HEK293 (cell line): ENCODE measurements around the gene HYKK.

Experiments used
- CTCF ChIA-PET: fragments of 350-600 bp; formaldehyde crosslinking; extraction: SDS; loops from one replicate; lab custom pipeline; 2021; ENCODE audit warnings: antibody characterized with exemption; lab: Yijun Ruan, JAX
- POLR2A ChIA-PET: fragments of 300-600 bp; formaldehyde crosslinking; extraction: SDS; loops from one replicate; lab custom pipeline; 2020; ENCODE audit warnings: antibody characterized with exemption, inconsistent platforms; lab: Yijun Ruan, JAX
- H3K27ac ChIP-seq: fragments of 200-500 bp; sonication (Bioruptor generic); 2 replicates; pipeline ENCODE4 v1.5.1; 2014; ENCODE audit warnings: low read depth, low read length, control low read depth, inconsistent platforms; ENCODE audit errors: extremely low read depth
- H3K36me3 ChIP-seq, 2 experiments: fragments of 200-500 bp in 1 of 2; sonication (Bioruptor generic) in 1 of 2; 1 replicate in 1 of 2; 2 replicates in 1 of 2; pipeline ENCODE4 v1.5.1; 2014 to 2017; ENCODE audit warnings: inconsistent platforms in 2 of 2, low read length in 2 of 2; ENCODE audit not compliant: control insufficient read depth in 2 of 2, insufficient read depth in 1 of 2
- H3K4me1 ChIP-seq: fragments of 200-500 bp; sonication (Bioruptor generic); 2 replicates; pipeline ENCODE4 v1.5.1; 2014; ENCODE audit warnings: mild to moderate bottlenecking, low read length, inconsistent platforms; ENCODE audit not compliant: control insufficient read depth, insufficient read depth
- H3K4me3 ChIP-seq: 2 replicates; pipeline ENCODE4 v1.5.1; 2011; ENCODE audit warnings: low read depth, mild to moderate bottlenecking, control low read depth, low read length, moderate library complexity
- H3K9me3 ChIP-seq: fragments of 200-500 bp; sonication (Bioruptor generic); 2 replicates; pipeline ENCODE4 v1.5.1; 2014; ENCODE audit warnings: low read depth, low read length, inconsistent platforms; ENCODE audit not compliant: control insufficient read depth, insufficient read depth
- AEBP2 ChIP-seq: fragments of 450-650 bp; formaldehyde crosslinking; IDR thresholded peaks from 2 replicates; pipeline ENCODE4 v1.5.1; 2016; ENCODE audit warnings: missing biosample characterization, missing genetic modification characterization, borderline replicate concordance
- BCL11A ChIP-seq: fragments of 450-650 bp; formaldehyde crosslinking; IDR thresholded peaks from 2 replicates; pipeline ENCODE4 v1.5.1; 2016; ENCODE audit warnings: low read depth, missing biosample characterization, missing genetic modification characterization
- GLIS1 ChIP-seq: fragments of 450-650 bp; formaldehyde crosslinking; IDR thresholded peaks from 2 replicates; pipeline ENCODE4 v1.5.1; 2016; ENCODE audit warnings: missing biosample characterization, missing genetic modification characterization
- HOXA7 ChIP-seq: sonication (generic); formaldehyde crosslinking; IDR thresholded peaks from 2 replicates; pipeline ENCODE4 v1.8.1; 2022; ENCODE audit warnings: missing genetic modification reagents, borderline replicate concordance
- HOXD13 ChIP-seq: sonication (generic); formaldehyde crosslinking; IDR thresholded peaks from 2 replicates; pipeline ENCODE4 v1.8.0; 2022; ENCODE audit warnings: missing genetic modification reagents, borderline replicate concordance
- MYNN ChIP-seq: fragments of 450-650 bp; formaldehyde crosslinking; IDR thresholded peaks from 2 replicates; pipeline ENCODE4 v1.5.1; 2016; ENCODE audit warnings: missing biosample characterization, missing genetic modification characterization, borderline replicate concordance
- PRDM1 ChIP-seq: fragments of 450-650 bp; formaldehyde crosslinking; IDR thresholded peaks from 2 replicates; pipeline ENCODE4; 2016; ENCODE audit warnings: missing biosample characterization, missing genetic modification characterization
- RBAK ChIP-seq: fragments of 450-650 bp; formaldehyde crosslinking; IDR thresholded peaks from 2 replicates; pipeline ENCODE4 v1.5.1; 2016; ENCODE audit warnings: missing biosample characterization, missing genetic modification characterization
- TRIM28 ChIP-seq: IDR thresholded peaks from 2 replicates; pipeline ENCODE4 v1.6.1; 2011; ENCODE audit warnings: low read length, control low read depth, borderline replicate concordance
- ZFP37 ChIP-seq: fragments of 450-650 bp; formaldehyde crosslinking; IDR thresholded peaks from 2 replicates; pipeline ENCODE4 v1.5.1; 2016; ENCODE audit warnings: missing biosample characterization, missing genetic modification characterization
- ZNF148 ChIP-seq: fragments of 450-650 bp; formaldehyde crosslinking; IDR thresholded peaks from 2 replicates; pipeline ENCODE4 v1.5.0; 2017; ENCODE audit warnings: missing biosample characterization, missing genetic modification characterization, borderline replicate concordance
- ZNF155 ChIP-seq: fragments of 450-650 bp; formaldehyde crosslinking; IDR thresholded peaks from 2 replicates; pipeline ENCODE4 v1.5.1; 2016; ENCODE audit warnings: missing biosample characterization, missing genetic modification characterization
- ZNF175 ChIP-seq: fragments of 450-650 bp; formaldehyde crosslinking; IDR thresholded peaks from 2 replicates; pipeline ENCODE4 v1.5.1; 2016; ENCODE audit warnings: missing biosample characterization, missing genetic modification characterization
- ZNF221 ChIP-seq: fragments of 450-650 bp; formaldehyde crosslinking; IDR thresholded peaks from 2 replicates; pipeline ENCODE4 v1.5.1; 2017; ENCODE audit warnings: missing biosample characterization, missing genetic modification characterization, borderline replicate concordance
- ZNF24 ChIP-seq: fragments of 450-650 bp; formaldehyde crosslinking; IDR thresholded peaks from 2 replicates; pipeline ENCODE4 v1.5.1; 2016; ENCODE audit warnings: missing biosample characterization, missing genetic modification characterization
- ZNF311 ChIP-seq: fragments of 450-650 bp; formaldehyde crosslinking; IDR thresholded peaks from 2 replicates; pipeline ENCODE4 v1.5.1; 2017; ENCODE audit warnings: missing biosample characterization, missing genetic modification characterization, borderline replicate concordance
- ZNF362 ChIP-seq: fragments of 450-650 bp; formaldehyde crosslinking; IDR thresholded peaks from 2 replicates; pipeline ENCODE4 v1.5.1; 2016; ENCODE audit warnings: missing biosample characterization, missing genetic modification characterization
- ZNF37A ChIP-seq: fragments of 450-650 bp; IDR thresholded peaks from 2 replicates; pipeline ENCODE4 v1.5.1; 2018; ENCODE audit warnings: missing biosample characterization, missing genetic modification characterization
- ZNF398 ChIP-seq: fragments of 450-650 bp; formaldehyde crosslinking; IDR thresholded peaks from 2 replicates; pipeline ENCODE4 v1.5.1; 2017; ENCODE audit warnings: missing biosample characterization, missing genetic modification characterization
- ZNF544 ChIP-seq: fragments of 450-650 bp; formaldehyde crosslinking; IDR thresholded peaks from 2 replicates; pipeline ENCODE4 v1.5.0; 2017; ENCODE audit warnings: missing biosample characterization, missing genetic modification characterization
- ZNF580 ChIP-seq: fragments of 450-650 bp; formaldehyde crosslinking; IDR thresholded peaks from 2 replicates; pipeline ENCODE4 v1.5.1; 2016; ENCODE audit warnings: missing biosample characterization, missing genetic modification characterization
- ZNF600 ChIP-seq: fragments of 450-650 bp; formaldehyde crosslinking; IDR thresholded peaks from 2 replicates; pipeline ENCODE4 v1.5.1; 2016; ENCODE audit warnings: missing biosample characterization, missing genetic modification characterization
- ZNF707 ChIP-seq: fragments of 450-650 bp; formaldehyde crosslinking; IDR thresholded peaks from 2 replicates; pipeline ENCODE4 v1.5.1; 2016; ENCODE audit warnings: missing biosample characterization, missing genetic modification characterization
- ZNF785 ChIP-seq: fragments of 450-650 bp; formaldehyde crosslinking; IDR thresholded peaks from 2 replicates; pipeline ENCODE4 v1.5.1; 2016; ENCODE audit warnings: missing biosample characterization, missing genetic modification characterization
- ZNF791 ChIP-seq: fragments of 450-650 bp; formaldehyde crosslinking; IDR thresholded peaks from 2 replicates; pipeline ENCODE4 v1.5.1; 2016; ENCODE audit warnings: missing biosample characterization, missing genetic modification characterization

The HYKK gene

DNA sequence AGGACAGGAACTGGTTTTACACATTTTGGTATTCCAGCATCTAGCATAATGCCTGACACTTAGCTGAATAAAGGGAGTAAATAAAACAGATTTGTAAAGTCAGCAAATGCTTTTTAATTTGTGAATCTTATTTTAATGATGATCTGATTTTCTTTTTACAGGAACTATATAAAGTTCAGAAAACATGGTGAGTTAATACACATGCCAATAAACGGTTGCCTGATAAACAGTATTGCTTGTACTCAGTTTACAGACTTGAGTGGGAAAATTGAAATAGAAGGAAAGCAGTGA is 34.3 kb downstream of the HYKK start:
- CTCF ChIA-PET = interaction anchor here (0.8 to 1.8 kb wide), 2 partner anchors 24 to 165 kb away, joined by 3 to 5 read pairs; partner anchors contain the start of gene CHRNA5
- POLR2A ChIA-PET = interaction anchor here (1.2 to 3.9 kb wide), 4 partner anchors 8 to 33 kb away, joined by 3 to 78 read pairs (median 27); partner anchors contain the start of genes CHRNA5 and HYKK
- H3K27ac ChIP-seq = no peak overlapping the region

GRCh38 chr15:78542647-78543046 is 35.3 kb downstream of the HYKK start:
- Histone ChIP-seq H3K36me3 (peaks cover 56 to 60% of the 10 kb centered on the region in 2 experiments), H3K9me3 (no peaks in the 10 kb centered on the region), H3K27ac (no peak overlapping the region), H3K4me1 (peaks cover 10% of the 10 kb centered on the region; the same call in 1 of the 2 replicates), H3K4me3 (no peak overlapping the region)
- CTCF ChIA-PET = interaction anchor here (0.7 to 1.5 kb wide), 2 partner anchors 60 to 234 kb away, joined by 3 to 4 read pairs; no protein-coding TSS in a partner anchor
- TF ChIP-seq ZNF37A (tag by site-specific recombination) = no peak
- TF ChIP-seq PRDM1 (tag by site-specific recombination) = 0 out of 2 replicates have a peak, but pooled peaks have one; percentile 4
- POLR2A ChIA-PET = interaction anchor here (3.9 kb wide), 1 partner anchor 24 kb away, joined by 78 read pairs; the partner anchor contains the start of gene CHRNA5

More for the DNA sequence above, 34.3 kb downstream of the HYKK start:
- H3K9me3 ChIP-seq = no peaks in the 10 kb centered on the region
- peaks cover 46 to 50% of the 10 kb centered on the region in 2 experiments for H3K36me3 ChIP-seq
- peaks cover 10% of the 10 kb centered on the region; the same call in 1 of the 2 replicates for H3K4me1 ChIP-seq
- no peak for TF ChIP-seq ZNF580
- TF ChIP-seq ZNF175 (tag by site-specific recombination) = no peak
- no peak for TF ChIP-seq HOXA7
- no peak for TF ChIP-seq RBAK (tag by site-specific recombination)
- no peak for TF ChIP-seq ZNF707 (tag by site-specific recombination)
- no peak for TF ChIP-seq ZNF791
- no peak for TF ChIP-seq ZNF311
- TF ChIP-seq ZNF221 (tag by site-specific recombination) = no peak
- no peak for TF ChIP-seq ZNF148
- TF ChIP-seq MYNN = no peak
- TF ChIP-seq AEBP2 (tag by site-specific recombination) = no peak
- TF ChIP-seq ZNF362 (tag by site-specific recombination) = no peak
- H3K4me3 ChIP-seq = peak overlapping the region; percentile 93

DNA sequence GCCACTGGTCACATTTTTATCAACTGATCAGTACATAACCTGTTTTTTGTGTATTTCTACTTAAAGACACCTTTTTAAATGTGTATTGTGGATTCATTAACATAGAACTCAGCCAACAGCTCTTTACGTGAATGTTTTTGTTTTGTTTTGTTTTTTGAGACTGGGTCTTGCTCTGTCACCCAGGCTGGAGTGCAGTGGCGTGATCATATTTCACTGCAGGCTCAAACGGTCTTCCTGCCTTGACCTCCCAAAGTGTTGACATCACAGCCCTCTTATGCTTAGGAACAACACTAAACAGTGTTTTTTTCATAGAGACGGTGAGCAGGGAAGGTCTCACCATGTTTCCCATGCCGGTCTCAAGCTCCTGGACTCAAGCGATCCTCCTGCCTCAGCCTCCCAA is 42.8 kb downstream of the HYKK start:
- Histone ChIP-seq H3K27ac (no peak overlapping the region), H3K9me3 (no peaks in the 10 kb centered on the region), H3K4me3 (no peak overlapping the region), H3K4me1 (no peaks in the 10 kb centered on the region), H3K36me3 (peaks cover 52 to 61% of the 10 kb centered on the region in 2 experiments)
- TF ChIP-seq TRIM28 (no peak), ZFP37 (tag by site-specific recombination) (no peak), ZNF24 (no peak), ZNF544 (no peak), GLIS1 (tag by site-specific recombination) (peak; percentile 31; the same call in 1 of the 2 replicates), BCL11A (no peak), ZNF221 (tag by site-specific recombination) (no peak), ZNF785 (no peak), ZNF580 (no peak), ZNF155 (tag by site-specific recombination) (no peak), ZNF600 (peak; percentile 74), HOXD13 (no peak), ZNF398 (tag by site-specific recombination) (no peak)
- POLR2A ChIA-PET = interaction anchor here (0.6 to 3.3 kb wide), 4 partner anchors 9 to 251 kb away, joined by 3 to 23 read pairs (median 12); partner anchors contain the start of genes CHRNA5, IREB2, PSMA4 and SKIC8
- CTCF ChIA-PET = no interaction called here
